ENCODE measurements around the gene TMCO1.
"Not testable (repeated sequence)": the region's sequence is repeated elsewhere in the genome, so short reads cannot be mapped to it uniquely, and the experiment has no call there.

The TMCO1 gene, protein sequence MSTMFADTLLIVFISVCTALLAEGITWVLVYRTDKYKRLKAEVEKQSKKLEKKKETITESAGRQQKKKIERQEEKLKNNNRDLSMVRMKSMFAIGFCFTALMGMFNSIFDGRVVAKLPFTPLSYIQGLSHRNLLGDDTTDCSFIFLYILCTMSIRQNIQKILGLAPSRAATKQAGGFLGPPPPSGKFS

DNA sequence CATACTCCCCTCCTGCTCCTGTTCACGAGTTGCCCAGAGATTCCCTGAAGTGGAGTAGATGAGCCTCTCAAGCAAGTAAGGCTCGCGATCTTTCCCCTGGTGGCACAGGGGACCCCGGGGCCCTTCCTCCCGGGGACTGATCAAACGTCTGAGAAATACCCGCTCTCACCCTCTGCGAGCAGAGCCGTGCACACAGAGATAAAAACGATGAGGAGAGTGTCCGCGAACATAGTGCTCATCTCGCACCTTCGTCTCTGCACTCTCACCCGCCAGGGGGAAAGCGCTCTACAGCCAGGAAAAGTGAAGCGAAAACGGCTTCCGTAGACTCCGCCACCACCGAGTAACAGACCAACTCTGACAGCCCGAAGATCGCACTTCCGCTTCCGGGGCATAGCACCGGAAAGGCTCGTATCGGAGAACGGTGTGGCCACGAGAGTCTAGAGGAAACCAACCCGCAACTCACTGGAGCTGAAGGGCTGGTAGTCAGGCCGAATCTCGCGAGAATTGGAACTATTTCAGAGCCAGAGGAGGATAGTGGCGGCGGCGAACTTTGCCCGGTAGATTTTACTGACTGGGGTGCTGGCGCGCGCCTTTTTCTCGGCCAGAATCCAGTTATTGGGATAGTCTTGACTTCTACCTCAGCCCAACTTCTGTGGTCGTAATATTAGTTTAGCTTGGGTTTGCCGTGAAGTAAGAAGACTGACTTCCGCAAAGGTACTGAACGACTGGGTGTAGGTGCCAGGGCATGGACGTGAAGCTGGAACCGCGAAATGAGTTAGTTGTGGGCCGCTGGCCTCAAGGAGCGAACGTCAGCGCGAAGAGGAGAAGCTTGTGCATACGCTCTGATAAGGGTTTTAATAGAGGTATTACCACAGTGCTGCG, at the start of gene TMCO1:
Gene TMCO1, minus strand, starts transcription at position 356 of the 882 bp plus-strand sequence. Its CDS starts 117 bp downstream, at position 239.
- DNase-seq = peak; percentile 66 to 85 (median 74)

GRCh38 chr1:165816826-165817497, 48.3 kb upstream of the TMCO1 start:
- no peak for DNase-seq

GRCh38 chr1:165816157-165816556, 47.5 kb upstream of the TMCO1 start:
- DNase-seq = no peak

DNA sequence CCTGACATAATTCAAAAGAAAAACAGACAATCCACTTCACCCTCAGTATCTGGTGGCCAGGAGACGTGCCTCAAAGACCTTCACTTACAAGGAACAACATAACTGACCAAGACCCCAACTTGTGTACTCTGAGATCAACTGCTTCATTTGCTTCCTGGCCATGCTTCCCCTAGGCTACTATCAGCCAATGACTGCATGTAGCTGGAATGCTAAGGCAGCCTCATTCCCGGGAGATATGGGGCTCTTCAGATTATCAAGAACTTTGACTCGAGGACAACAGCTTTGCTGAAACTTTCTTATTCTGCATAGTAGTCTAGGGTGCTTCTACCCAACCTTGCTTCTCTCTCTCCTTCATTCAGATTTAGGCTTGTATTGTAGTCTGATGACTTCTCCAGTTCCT, 47.1 kb upstream of the TMCO1 start:
- no peak for DNase-seq

DNA sequence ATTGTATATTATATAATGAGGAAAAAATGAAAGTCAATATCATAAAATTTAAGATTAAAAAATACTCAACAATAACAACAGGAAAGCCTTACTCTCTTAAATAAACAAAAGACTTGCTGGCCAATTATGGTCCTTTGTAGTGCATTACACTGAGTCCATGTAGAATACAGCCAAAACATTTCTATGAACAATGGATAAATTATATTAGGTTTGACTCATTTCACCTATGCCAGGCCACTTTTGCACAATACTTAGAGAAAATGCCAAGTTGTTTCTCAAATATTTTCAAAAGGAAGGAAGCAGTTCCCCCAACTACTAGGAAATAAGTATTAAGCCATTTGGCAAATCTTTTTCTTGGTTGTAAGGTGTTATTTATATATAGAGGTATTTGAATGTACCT, 38.9 kb upstream of the TMCO1 start:
- DNase-seq = no peak

GRCh38 chr1:165804513-165804912, 35.8 kb upstream of the TMCO1 start:
- DNase-seq = not testable (repeated sequence)

DNA sequence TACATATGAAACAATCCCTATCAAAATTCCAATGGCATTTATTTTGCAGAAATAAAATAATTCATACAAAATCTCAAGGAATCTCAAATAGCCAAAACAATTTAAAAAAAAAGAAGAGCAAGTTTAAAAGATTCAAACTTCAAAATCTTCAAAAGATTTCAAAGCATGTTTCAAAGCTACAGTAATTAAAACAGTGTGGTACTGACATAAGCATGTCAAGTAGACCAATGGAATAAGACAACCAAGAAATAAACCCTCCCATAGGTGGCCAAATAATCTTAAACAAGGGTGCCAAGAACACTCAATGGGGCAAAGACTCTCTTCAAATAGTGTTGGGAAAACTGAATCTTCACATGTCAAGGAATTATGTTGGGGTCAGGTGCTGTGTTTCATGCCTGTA, 30.7 kb upstream of the TMCO1 start:
- no peak for DNase-seq

DNA sequence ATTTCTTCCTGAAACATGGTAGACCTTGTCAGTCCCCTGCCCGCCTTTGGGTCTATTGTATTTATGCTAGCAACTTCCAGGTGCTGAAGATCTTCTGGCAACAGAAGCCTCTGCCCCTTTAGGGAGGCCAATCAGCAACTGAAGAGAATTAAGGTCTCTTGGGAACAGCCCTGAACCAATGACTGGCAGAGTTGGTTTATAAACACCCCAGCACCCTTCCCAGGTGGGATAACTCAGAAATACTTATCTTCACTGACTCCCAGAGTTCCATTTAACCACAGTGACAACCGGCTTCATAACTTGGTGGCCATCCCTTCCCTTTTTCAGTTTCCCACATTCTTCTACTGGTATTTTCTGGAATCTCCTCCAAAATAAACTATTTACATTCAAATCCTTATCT, 27.2 kb upstream of the TMCO1 start:
- DNase-seq = no peak

DNA sequence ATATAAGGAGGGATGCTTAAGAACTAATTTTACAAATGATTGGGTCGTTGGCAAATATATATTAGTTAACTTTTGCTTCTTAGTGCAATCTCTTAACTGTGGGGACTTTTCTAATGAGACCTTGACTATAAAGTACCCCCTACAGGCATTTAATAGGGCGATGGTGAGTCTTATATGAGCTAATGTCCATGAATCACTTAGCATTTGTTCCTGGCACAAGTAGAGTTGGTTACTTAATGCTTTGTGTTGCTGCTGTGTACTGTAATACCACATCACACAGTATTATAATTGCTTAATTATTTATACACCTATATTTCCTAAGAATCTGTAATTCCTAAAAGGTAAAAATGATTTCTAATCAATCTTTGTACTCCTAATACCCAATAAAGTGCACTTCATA, 25.3 kb upstream of the TMCO1 start:
- DNase-seq = no peak

DNA sequence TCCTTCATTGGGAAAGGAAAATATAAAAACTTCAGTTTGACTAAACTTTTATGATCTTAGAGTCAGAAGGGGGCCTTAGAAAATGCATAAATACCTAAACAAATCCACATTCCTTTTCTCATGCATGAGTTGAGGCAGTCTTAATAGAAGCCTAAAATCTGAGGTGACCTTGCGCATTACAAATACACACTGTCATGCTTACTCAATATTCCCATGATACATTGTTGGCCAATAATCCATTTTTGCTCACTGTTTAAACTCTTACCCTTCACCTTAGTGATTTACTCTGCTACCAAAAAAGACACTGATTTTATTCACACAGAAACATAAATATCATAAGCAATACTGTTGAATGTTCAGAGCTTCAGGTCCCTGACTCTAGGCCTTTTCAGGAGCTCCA, 19.1 kb upstream of the TMCO1 start:
- DNase-seq = no peak

- DNase-seq = not testable (repeated sequence)
Measured at GRCh38 chr1:165783519-165783918, 14.9 kb upstream of the TMCO1 start.

- DNase-seq = not testable (repeated sequence)
Measured at GRCh38 chr1:165778197-165778596, 9.5 kb upstream of the TMCO1 start.

- no peak for DNase-seq
Measured at GRCh38 chr1:165773324-165773965, 4.8 kb upstream of the TMCO1 start.

DNA sequence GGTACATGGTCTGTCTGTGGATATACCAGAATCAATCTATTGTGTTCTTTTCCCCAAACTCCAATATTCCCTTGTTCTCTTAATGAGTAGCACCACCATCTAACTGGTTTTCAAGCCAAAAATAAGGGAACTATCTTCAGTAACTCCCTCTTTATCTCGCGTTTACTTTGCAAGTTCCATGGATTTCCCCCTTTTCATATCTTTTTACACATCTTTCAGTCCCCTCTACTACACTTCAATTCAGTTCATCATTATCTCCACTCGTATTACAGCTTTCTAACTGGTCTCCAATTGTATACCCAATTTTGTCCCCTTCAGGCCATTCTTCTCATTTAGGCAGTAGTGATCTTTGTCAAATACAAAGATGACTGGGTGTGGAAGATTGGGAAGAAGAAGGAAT, 4.1 kb upstream of the TMCO1 start:
- no peak for DNase-seq

DNA sequence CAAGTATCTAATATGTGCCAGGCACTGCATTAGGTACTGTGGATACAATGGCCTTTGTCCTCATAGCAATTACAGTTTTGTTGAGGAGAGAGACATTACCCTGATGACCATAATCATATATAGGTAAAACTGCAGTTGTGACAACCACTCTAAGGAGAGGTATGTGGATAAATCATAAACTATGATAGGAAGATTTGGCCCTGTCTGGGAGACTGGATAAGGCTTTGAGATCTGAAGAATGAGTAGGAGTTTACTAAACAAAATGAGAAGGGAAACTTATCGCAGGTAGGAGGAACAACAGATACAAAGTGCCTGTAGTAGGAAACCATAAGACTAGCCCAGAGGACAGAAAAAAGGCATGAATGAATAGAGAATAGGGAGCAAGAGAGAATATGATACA, 4.4 kb downstream of the TMCO1 start:
- no peak for DNase-seq

- no peak for DNase-seq
Measured at GRCh38 chr1:165763442-165763841, 5.2 kb downstream of the TMCO1 start.

DNA sequence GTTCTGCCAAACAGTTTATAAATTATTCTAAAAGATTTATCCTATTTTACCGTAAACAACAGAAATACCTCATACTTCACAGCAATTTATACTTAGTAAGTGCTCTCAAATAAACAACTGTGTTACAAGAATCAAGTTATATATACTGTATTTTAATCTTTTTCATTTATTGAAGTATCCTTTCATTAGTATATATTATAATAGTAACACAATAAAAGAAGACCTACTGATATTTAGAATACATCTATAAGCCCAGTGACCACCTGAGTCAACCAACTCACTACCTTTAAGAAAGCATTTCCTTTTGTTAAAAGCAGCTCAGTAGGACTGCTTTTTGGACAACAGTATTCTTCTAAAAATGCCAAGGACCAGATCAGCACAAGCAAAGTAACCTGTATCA, 5.9 kb downstream of the TMCO1 start:
- DNase-seq = no peak

DNA sequence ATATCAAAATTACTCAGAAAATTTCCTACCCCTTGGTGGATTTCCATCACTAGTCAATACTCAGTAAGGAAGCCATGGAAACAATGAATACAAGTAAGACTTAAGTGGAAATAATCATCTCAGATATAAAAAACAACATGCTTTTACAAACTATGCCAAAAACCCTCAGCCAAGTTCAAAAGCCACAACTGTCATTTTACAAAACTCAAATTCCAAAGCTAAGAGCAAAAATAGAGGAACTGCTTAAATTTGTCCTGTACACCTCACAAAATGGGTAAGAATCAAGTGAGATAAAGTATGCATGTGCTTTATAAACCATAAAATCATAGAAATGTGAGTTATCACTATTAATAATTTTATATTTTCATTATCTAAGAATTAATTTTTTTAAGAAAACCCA, 9.6 kb downstream of the TMCO1 start:
- DNase-seq = no peak

GRCh38 chr1:165755393-165756010, 13.2 kb downstream of the TMCO1 start:
- no peak for DNase-seq

DNA sequence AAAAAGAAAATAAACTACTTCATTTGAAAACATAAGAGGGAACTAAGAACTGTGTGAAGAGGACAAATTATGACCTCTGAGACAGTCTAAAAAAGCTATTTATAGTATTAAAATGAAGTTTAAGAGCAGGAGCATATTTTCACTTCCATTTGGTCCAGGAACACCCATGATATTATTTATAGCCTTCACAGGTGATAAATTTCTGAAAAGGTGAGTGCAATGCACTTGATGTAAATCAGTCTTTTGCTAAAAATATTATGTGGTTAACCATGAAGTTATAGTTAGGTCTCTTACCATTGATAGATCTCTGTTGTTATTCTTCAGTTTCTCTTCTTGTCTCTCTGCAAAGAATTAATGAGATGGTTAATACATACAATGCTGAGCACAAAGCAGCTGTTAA, 14.7 kb downstream of the TMCO1 start:
- DNase-seq = no peak

DNA sequence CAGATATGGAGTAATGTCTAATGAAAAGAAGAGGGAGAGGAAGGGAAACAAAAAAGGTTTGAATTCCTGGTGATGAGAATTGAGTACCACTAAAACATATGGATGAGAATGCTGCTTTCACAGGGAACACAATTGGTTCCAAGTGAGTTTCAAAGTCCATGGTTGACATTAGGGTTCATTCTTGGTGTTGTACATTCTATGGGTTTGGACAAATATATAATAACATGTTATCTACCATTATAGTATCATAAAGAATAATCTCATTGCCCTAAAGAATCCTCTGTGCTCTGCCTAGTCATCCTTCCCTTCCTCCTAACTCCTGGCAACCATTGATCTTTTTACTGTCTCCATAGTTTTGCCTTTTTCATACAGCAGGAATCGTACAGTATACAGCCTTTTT, 20.1 kb downstream of the TMCO1 start:
- DNase-seq = no peak

DNA sequence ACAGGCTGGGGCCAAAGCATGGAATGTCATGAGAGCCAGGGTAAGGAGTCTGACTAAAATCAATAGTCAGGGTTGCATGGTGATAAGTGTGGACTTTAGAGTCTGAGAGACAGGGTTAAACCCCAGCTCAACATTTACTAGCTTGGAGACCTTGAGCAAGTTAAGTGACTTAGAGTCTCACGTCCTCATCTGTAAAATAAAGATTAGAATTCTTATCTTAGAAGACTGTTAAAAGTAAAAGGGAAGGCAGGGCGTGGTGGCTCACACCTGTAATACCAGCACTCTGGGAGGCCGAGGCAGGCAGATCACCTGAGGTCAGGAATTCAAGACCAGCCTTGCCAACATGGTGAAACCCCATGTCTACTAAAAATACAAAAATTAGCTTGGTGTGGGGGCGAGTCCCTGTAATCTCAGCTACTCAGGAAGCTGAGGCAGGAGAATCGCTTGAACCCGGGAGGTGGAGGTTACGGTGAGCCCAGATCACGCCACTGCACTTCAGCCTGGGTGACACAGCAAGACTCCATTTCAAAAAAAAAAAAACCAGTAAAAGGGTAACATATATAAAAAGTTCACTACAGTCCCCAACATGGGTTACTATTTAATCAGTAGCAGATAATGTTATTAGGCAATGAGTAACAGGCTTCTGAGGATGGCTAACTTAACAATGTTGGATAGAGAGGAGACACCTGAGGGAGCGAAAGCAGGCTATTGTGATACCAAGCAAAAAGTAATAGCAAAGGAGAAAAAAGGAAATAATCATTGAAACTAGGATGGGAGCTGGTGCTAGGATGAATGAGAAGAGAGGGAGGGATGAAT, 20.8 kb downstream of the TMCO1 start:
- no peak for DNase-seq

Data from activated naive CD4-positive, alpha-beta T cell (primary cell).